Stomach (tissue), 4 donors: ENCODE measurements around the gene RHD.
"Not testable (repeated sequence)": the region's sequence is repeated elsewhere in the genome, so short reads cannot be mapped to it uniquely, and the experiment has no call there.

Experiments
- CTCF ChIP-seq, 7 experiments: fragments of 450-650 bp in 4 of 7; fragments of 200-600 bp in 3 of 7; sonication (generic) in 3 of 7; IDR thresholded peaks; one replicate each; pipeline ENCODE4 v1.5.1; 2016 to 2019; ENCODE audit warnings: antibody characterized with exemption in 7 of 7, control low read depth in 2 of 7, mild to moderate bottlenecking in 1 of 7
- EP300 ChIP-seq: sonication (generic); formaldehyde crosslinking; IDR thresholded peaks from one replicate; pipeline ENCODE4 v1.6.1; 2017; ENCODE audit warnings: antibody characterized with exemption
- POLR2A ChIP-seq, 4 donors: fragments of 450-650 bp; IDR thresholded peaks; one replicate each; pipeline ENCODE4 v1.6.1; 2016; ENCODE audit warnings: antibody characterized with exemption in 4 of 4, control low read depth in 2 of 4, mild to moderate bottlenecking in 1 of 4, moderate library complexity in 1 of 4
- POLR2AphosphoS5 ChIP-seq, 3 donors: sonication (generic); formaldehyde crosslinking; IDR thresholded peaks; one replicate each; pipeline ENCODE4 v1.6.1; 2016; ENCODE audit warnings: antibody characterized with exemption in 3 of 3

- not testable (repeated sequence) for TF ChIP-seq CTCF (IDR thresholded peaks at IDR 0.05); POLR2A (IDR thresholded peaks at IDR 0.05); POLR2AphosphoS5 (IDR thresholded peaks at IDR 0.05); EP300
These were observed 12.0 kb upstream of the RHD start for GRCh38 chr1:25260336-25260735.
